SK-N-MC (cell line): ENCODE data around the gene EPB41L4B.

Experiments
- EZH2 ChIP-seq: fragments of 200-600 bp; sonication (generic); IDR thresholded peaks from one replicate; pipeline ENCODE4 v1.6.1; 2017; ENCODE audit warnings: antibody characterized with exemption
- FOXP2 ChIP-seq: optimal IDR thresholded peaks from 2 replicates; pipeline ENCODE3; 2011; ENCODE audit warnings: mild to moderate bottlenecking, moderate library complexity; ENCODE audit not compliant: insufficient read depth; ENCODE audit errors: extremely low read length, control extremely low read depth
- POLR2AphosphoS5 ChIP-seq: IDR thresholded peaks from 2 replicates; pipeline ENCODE4 v1.6.1; 2012; ENCODE audit warnings: mild to moderate bottlenecking, low read depth, low read length, borderline replicate concordance

DNA sequence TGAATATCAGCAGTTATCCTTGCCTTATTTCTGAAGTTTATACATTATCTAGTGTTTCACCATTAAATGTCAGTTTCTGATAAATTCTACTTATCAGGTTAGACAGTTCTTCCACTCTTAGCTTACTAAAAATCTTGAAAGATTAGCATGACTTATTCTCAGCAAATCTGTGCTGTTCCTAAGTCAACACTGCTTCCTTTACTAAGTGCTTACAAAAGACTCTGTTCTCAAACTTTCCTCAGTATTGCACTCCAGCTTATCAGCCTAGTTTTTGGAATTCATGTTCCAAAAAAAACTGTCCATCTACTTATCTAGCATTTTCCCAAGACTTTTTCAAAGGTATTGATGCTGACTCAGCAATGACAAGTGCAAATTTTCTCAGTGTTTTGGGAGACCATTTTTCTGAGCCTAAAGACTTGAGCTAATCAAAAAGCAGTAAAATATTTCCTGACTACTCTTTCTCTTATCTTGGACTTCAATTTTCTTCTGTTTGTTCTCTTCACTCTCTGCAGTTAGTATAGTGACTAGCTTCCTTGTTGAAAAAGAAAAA is 92.7 kb downstream of the EPB41L4B start:
- no peak for TF ChIP-seq POLR2AphosphoS5
- no peak for TF ChIP-seq EZH2
- TF ChIP-seq FOXP2: no peak
